CD14-positive monocyte (primary cell): Measurements from ENCODE around the gene ZC3HAV1L. TPM values are rescaled to one million over a fixed set of nuclear protein-coding genes. Genes with fewer than 3 reads are reported as not detected.

Experiments
- DNase-seq, 3 donors: peaks; one replicate each; pipeline ENCODE4 v3.0.0-alpha.2; 2011 to 2022
- H2AFZ ChIP-seq: 2 replicates; pipeline ENCODE4 v1.6.0; 2012; ENCODE audit warnings: mild to moderate bottlenecking, low read depth, low read length, inconsistent platforms; ENCODE audit not compliant: insufficient read depth, poor library complexity, severe bottlenecking
- H3K27ac ChIP-seq, 2 donors: 1 replicate in 1 of 2; 2 replicates in 1 of 2; pipeline ENCODE4 v1.5.1; 2012 to 2013; ENCODE audit warnings: low read length in 2 of 2, control low read depth in 1 of 2, inconsistent platforms in 1 of 2, low read depth in 1 of 2, mild to moderate bottlenecking in 1 of 2
- H3K27me3 ChIP-seq, 2 donors: one replicate each; pipeline versions ENCODE4 v1.6.0 to v1.6.1; 2011 to 2013; ENCODE audit warnings: low read length in 2 of 2; ENCODE audit not compliant: control insufficient read depth in 2 of 2, insufficient read depth in 2 of 2
- H3K36me3 ChIP-seq, 2 donors: replicated peaks in 1 of 2; 1 replicate in 1 of 2; 2 replicates in 1 of 2; pipeline versions ENCODE4 v1.5.1 to v1.6.1; 2012 to 2013; ENCODE audit warnings: low read length in 2 of 2, control low read depth in 1 of 2, inconsistent platforms in 1 of 2, mild to moderate bottlenecking in 1 of 2; ENCODE audit not compliant: insufficient read depth in 2 of 2, control insufficient read depth in 1 of 2
- H3K4me1 ChIP-seq, 2 donors: 1 replicate in 1 of 2; 2 replicates in 1 of 2; pipeline versions ENCODE4 v1.5.1 to v1.6.1; 2012 to 2013; ENCODE audit warnings: low read length in 2 of 2, control low read depth in 1 of 2, inconsistent platforms in 1 of 2, mild to moderate bottlenecking in 1 of 2, moderate library complexity in 1 of 2; ENCODE audit not compliant: insufficient read depth in 2 of 2, control insufficient read depth in 1 of 2
- H3K4me2 ChIP-seq: replicated peaks from 2 replicates; pipeline ENCODE3; 2012; ENCODE audit warnings: low read length, moderate library complexity, mild to moderate bottlenecking; ENCODE audit not compliant: poor library complexity, severe bottlenecking; ENCODE audit errors: extremely low read depth
- H3K4me3 ChIP-seq, 3 experiments: fragments of 200-600 bp in 1 of 3; sonication (generic) in 1 of 3; replicated peaks in 1 of 3; 1 replicate in 2 of 3; 2 replicates in 1 of 3; pipeline ENCODE4 v1.5.1; 2011 to 2013; ENCODE audit warnings: low read length in 3 of 3, mild to moderate bottlenecking in 3 of 3, control low read depth in 2 of 3, low read depth in 2 of 3, inconsistent platforms in 1 of 3, moderate library complexity in 1 of 3
- H3K79me2 ChIP-seq: 2 replicates; pipeline ENCODE4 v1.6.0; 2012; ENCODE audit warnings: mild to moderate bottlenecking, control low read depth, inconsistent platforms, low read length, moderate library complexity; ENCODE audit not compliant: insufficient read depth
- H3K9ac ChIP-seq: 2 replicates; pipeline ENCODE4 v1.6.0; 2017; ENCODE audit warnings: low read length, mild to moderate bottlenecking; ENCODE audit not compliant: insufficient read depth, poor library complexity, severe bottlenecking
- H3K9me3 ChIP-seq, 2 donors: replicated peaks in 1 of 2; 1 replicate in 1 of 2; 2 replicates in 1 of 2; pipeline versions ENCODE4 v1.5.1 to v1.6.1; 2012 to 2013; ENCODE audit warnings: low read length in 2 of 2, control low read depth in 1 of 2; ENCODE audit not compliant: control insufficient read depth in 1 of 2, insufficient read depth in 1 of 2
- H4K20me1 ChIP-seq: 2 replicates; pipeline ENCODE4 v1.6.0; 2012; ENCODE audit warnings: mild to moderate bottlenecking, low read length, control low read depth, moderate library complexity; ENCODE audit not compliant: insufficient read depth
- H3K27ac Mint-ChIP-seq, 7 donors: one replicate each; pipeline ENCODE4 v1.8.0; 2020; ENCODE audit warnings: mild to moderate bottlenecking in 7 of 7, mixed read lengths in 7 of 7, moderate library complexity in 6 of 7, inconsistent platforms in 2 of 7
- H3K27me3 Mint-ChIP-seq, 3 donors: one replicate each; pipeline ENCODE4 v1.8.0; 2021 to 2022; ENCODE audit warnings: low read depth in 3 of 3, mild to moderate bottlenecking in 3 of 3, mixed read lengths in 3 of 3, moderate library complexity in 3 of 3, inconsistent platforms in 1 of 3
- H3K36me3 Mint-ChIP-seq, 2 donors: one replicate each; pipeline ENCODE4 v1.8.0; 2020; ENCODE audit warnings: mixed read lengths in 2 of 2, inconsistent platforms in 1 of 2, mild to moderate bottlenecking in 1 of 2
- H3K4me1 Mint-ChIP-seq: one replicate; pipeline ENCODE4 v1.8.0; 2020; ENCODE audit warnings: mild to moderate bottlenecking, mixed read lengths
- H3K4me3 Mint-ChIP-seq, 2 donors: one replicate each; pipeline ENCODE4 v1.8.0; 2020; ENCODE audit warnings: mild to moderate bottlenecking in 2 of 2, mixed read lengths in 2 of 2, moderate library complexity in 1 of 2
- H3K9me3 Mint-ChIP-seq, 7 donors: one replicate each; pipeline ENCODE4 v1.8.0; 2020 to 2022; ENCODE audit warnings: mixed read lengths in 7 of 7, mild to moderate bottlenecking in 6 of 7, moderate library complexity in 6 of 7, inconsistent platforms in 2 of 7
- WGBS: methylation state at CpG from one replicate; pipeline ENCODE4 v1.1.5; 2013; ENCODE audit warnings: missing lambda C conversion rate; ENCODE audit not compliant: insufficient coverage; 5-methylcytosine and 5-hydroxymethylcytosine counted together
- intact Hi-C, 2 donors: fragments of 100-400 bp; cut with micrococcal nuclease; formaldehyde crosslinking; loops; one replicate each; pipeline versions ENCODE4 v1.15.0 to v1.15.1; 2023
- polyA plus RNA-seq, 3 donors: library from polyadenylated mRNA; depleted of rRNA in 1 of 3; unstranded in 2 of 3; stranded (reverse) in 1 of 3; fragments of 300-500 nt in 2 of 3; fragments of >200 nt in 1 of 3; fragmentation: Illumina TruSeq in 2 of 3; gene quantifications; 1 replicate in 2 of 3; 2 replicates in 1 of 3; pipeline ENCODE4 v1.2.3, GENCODE V29; 2012 to 2021
- TF ChIP-seq, protein P1 (sequence below): fragments of 200-600 bp; IDR thresholded peaks from one replicate; pipeline ENCODE4 v1.8.0; 2022; ENCODE audit warnings: antibody characterized with exemption, mild to moderate bottlenecking

The ZC3HAV1L gene
- polyA plus RNA-seq, 3 donors, result 0.10 TPM; not detected in 2

DNA sequence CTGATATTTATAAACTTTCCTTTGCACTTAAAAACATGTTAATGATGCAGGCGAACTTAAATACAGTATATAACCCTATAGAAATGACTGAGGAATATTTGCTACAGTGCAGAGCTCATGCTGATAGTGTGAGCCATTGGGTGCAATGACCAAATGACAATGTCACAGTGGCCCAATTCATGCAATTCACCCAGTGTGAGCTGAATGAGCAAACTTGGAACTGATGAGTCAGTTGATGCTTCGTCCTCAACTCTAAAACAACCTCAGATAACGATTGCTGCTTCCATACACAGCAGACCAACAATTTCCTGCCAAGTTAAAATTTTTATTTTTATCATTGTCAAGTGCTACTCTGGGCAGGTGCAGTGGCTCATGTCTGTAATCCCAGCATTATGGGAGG, 12.1 kb upstream of the ZC3HAV1L start:
- DNase-seq, result no peak
- Histone ChIP-seq H4K20me1 (peaks cover 25% of the 10 kb centered on the region), H2AFZ (no peak overlapping the region), H3K79me2 (no peaks in the 10 kb centered on the region), H3K9me3 (no peaks in the 10 kb centered on the region), H3K4me3 (no peak overlapping the region), H3K27me3 (no peaks in the 10 kb centered on the region), H3K9ac (no peak overlapping the region), H3K4me1 (peaks cover 0 to 8% of the 10 kb centered on the region in 2 donors), H3K36me3 (peaks cover 71 to 89% of the 10 kb centered on the region in 2 donors), H3K27ac (no peak overlapping the region), H3K4me2 (no peak overlapping the region)
- no CpG with 5 or more reads among the region's 3 CpGs for WGBS
- no peak overlapping the region for H3K4me3 Mint-ChIP-seq
- H3K27me3 Mint-ChIP-seq, result no peaks in the 10 kb centered on the region
- H3K36me3 Mint-ChIP-seq, result peaks cover 74 to 90% of the 10 kb centered on the region in 2 donors
- peaks cover 25% of the 10 kb centered on the region for H3K4me1 Mint-ChIP-seq
- H3K27ac Mint-ChIP-seq, result peak overlapping the region in 2 of 7 donors; percentile 20 to 26
- intact Hi-C loops, result no loop called here
- H3K9me3 Mint-ChIP-seq, result no peaks in the 10 kb centered on the region
- TF ChIP-seq, protein P1, sequence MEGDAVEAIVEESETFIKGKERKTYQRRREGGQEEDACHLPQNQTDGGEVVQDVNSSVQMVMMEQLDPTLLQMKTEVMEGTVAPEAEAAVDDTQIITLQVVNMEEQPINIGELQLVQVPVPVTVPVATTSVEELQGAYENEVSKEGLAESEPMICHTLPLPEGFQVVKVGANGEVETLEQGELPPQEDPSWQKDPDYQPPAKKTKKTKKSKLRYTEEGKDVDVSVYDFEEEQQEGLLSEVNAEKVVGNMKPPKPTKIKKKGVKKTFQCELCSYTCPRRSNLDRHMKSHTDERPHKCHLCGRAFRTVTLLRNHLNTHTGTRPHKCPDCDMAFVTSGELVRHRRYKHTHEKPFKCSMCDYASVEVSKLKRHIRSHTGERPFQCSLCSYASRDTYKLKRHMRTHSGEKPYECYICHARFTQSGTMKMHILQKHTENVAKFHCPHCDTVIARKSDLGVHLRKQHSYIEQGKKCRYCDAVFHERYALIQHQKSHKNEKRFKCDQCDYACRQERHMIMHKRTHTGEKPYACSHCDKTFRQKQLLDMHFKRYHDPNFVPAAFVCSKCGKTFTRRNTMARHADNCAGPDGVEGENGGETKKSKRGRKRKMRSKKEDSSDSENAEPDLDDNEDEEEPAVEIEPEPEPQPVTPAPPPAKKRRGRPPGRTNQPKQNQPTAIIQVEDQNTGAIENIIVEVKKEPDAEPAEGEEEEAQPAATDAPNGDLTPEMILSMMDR, result no peak

DNA sequence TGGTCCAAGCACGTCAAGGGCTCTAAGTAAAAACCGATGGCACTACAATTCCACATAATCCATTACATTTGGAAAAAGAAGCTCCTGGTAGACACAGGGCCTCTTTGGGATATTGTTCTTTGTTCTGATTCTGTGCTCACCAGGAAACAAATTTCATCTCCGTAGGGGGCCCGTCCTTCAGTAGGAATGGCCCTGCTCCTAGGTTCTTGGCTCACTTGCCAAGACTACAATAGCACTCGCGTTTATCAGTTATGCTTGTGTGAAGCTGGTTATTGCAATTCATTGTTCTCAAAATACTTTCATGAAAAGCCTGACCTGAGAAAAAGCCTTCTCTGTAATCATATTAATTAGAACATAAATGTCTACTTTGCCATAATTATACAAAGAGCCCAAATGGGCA, 10.3 kb upstream of the ZC3HAV1L start:
- Histone ChIP-seq H3K27ac (no peak overlapping the region), H3K27me3 (no peaks in the 10 kb centered on the region), H4K20me1 (peaks cover 25% of the 10 kb centered on the region), H3K36me3 (peaks cover 53 to 71% of the 10 kb centered on the region in 2 donors), H3K4me1 (peaks cover 0 to 8% of the 10 kb centered on the region in 2 donors), H3K9ac (no peak overlapping the region), H2AFZ (no peak overlapping the region), H3K9me3 (no peaks in the 10 kb centered on the region), H3K79me2 (no peaks in the 10 kb centered on the region), H3K4me2 (no peak overlapping the region), H3K4me3 (no peak overlapping the region)
- DNase-seq, result no peak
- intact Hi-C loops, result no loop called here
- peaks cover 29% of the 10 kb centered on the region for H3K4me1 Mint-ChIP-seq
- H3K27me3 Mint-ChIP-seq, result peaks cover 0 to 2% (median 0%) of the 10 kb centered on the region in 3 donors
- TF ChIP-seq, protein P1, result no peak
- H3K9me3 Mint-ChIP-seq, result no peaks in the 10 kb centered on the region
- peak overlapping the region in 4 of 7 donors; percentile 3 to 67 (median 58) for H3K27ac Mint-ChIP-seq
- H3K36me3 Mint-ChIP-seq, result peaks cover 62 to 72% of the 10 kb centered on the region in 2 donors
- H3K4me3 Mint-ChIP-seq, result no peak overlapping the region
- WGBS, result 100% methylated on average over 2 of the region's 6 CpGs
